IPS-NIHi7 (cell line): ENCODE data around the gene BCAP31.
"Not testable (repeated sequence)": the region's sequence is repeated elsewhere in the genome, so short reads cannot be mapped to it uniquely, and the experiment has no call there.

Experiments used
- DNase-seq: peaks from one replicate; pipeline ENCODE4 v3.0.0; 2012; ENCODE audit warnings: mixed read lengths; ENCODE audit errors: extremely low spot score

BCAP31 gene

DNA sequence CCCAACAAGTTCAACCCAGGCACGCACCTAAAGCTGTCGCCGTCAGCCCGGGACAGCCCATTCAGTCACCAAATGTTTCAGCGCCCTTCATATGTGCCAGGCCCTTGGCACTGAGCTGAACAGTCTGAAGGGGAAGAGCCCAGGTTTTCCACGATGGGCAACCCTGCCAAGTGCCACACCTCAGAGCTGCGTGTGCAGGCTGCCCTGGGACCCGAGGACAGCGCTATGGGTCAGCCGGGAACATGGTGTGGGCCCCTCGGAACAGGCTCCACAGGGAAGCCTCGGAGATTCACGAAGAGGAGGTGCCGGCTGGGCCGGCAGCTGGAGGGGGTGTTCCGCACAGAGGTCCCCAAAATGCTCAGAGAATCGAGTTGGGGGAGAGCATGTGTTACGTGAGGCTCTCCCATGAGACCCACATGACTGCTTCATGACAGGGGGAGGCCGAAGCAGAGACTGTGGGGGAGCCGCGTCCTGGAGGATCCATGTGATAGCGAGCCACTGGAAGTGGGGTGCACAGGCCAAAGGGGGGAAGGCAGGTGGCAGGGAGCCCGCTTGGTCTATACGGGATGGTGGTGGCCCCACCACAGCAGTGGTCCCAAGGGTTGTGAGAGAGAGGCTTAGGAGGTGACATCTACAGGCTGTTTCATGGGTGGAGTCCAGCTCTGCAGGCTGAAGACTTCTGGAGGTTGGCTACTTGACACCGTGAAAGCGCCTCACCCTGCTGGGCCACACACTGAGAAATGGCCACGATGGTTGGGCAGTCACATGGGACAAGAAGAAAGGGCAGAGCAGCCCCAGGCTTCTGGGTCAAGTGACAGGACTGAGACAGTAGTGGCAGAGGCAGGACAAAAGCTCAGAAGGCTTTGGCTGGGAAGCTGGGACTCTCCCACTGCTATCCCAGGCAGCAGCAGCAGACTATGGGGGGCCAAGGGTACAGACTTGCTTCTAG, 14.2 kb downstream of the BCAP31 start:
- no peak for DNase-seq

- peak; percentile 50 for DNase-seq
Measured at GRCh38 chrX:153708415-153708814, 15.8 kb downstream of the BCAP31 start.

- no peak for DNase-seq
Measured at GRCh38 chrX:153707406-153707805, 16.8 kb downstream of the BCAP31 start.

- DNase-seq: no peak
Measured at GRCh38 chrX:153706799-153707198, 17.4 kb downstream of the BCAP31 start.

DNA sequence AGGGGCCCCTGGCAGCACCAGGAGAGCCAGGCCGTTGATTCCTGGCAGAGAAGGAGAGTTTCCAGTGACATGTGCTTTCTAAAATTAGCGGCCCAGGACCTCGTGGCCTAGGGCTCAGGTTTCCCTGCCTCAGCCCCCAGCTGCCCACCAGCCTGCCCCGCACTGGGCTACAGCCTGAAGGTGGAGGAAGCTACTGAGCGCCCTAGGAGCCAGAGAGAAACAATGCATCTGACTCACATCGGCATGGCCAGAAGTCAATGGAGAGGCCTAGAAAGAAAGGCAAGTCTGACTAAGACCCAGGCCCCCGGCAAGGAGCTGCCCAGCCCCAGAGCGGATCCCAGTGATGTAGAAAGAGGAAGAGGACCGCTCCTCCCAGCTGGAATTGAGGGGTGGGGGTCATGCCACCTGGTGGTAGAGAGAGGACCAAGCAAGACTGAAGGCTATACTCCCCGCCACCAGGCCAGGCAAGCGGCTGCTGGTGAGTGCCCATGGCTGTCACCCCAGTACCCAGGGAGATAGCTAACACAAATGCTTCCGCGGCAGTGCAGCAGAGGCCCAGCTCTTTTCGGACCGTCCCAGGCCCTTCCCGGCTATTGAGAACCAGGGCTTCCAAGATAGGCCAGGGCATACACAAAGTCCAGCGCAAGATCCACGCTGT, 18.7 kb downstream of the BCAP31 start:
- DNase-seq: not testable (repeated sequence)

GRCh38 chrX:153704631-153705402, 19.4 kb downstream of the BCAP31 start:
- not testable (repeated sequence) for DNase-seq

- no peak for DNase-seq
Measured at GRCh38 chrX:153704021-153704526, 20.1 kb downstream of the BCAP31 start.

DNA sequence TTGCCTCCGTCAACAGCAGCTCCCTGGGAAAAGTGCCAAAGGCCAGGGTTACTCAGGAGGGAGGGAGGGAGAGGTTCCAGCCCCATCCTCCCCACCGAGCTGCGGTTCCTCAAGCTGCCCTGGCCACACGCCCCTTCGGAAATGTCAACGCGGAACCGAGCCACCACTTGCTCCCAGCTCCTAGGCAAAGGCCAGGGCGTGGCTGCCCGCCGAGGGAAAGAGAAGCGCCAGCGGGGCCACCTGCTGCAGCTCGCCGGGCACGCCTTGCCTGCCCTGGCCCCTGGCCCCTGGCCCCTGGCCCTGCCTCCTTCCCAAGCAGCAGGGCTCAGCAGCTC, 21.2 kb downstream of the BCAP31 start:
- no peak for DNase-seq

GRCh38 chrX:153702336-153703035, 21.7 kb downstream of the BCAP31 start:
- DNase-seq: no peak

GRCh38 chrX:153701706-153702105, 22.5 kb downstream of the BCAP31 start:
- DNase-seq: no peak

- DNase-seq: no peak
Measured at GRCh38 chrX:153700967-153701366, 23.2 kb downstream of the BCAP31 start.

DNA sequence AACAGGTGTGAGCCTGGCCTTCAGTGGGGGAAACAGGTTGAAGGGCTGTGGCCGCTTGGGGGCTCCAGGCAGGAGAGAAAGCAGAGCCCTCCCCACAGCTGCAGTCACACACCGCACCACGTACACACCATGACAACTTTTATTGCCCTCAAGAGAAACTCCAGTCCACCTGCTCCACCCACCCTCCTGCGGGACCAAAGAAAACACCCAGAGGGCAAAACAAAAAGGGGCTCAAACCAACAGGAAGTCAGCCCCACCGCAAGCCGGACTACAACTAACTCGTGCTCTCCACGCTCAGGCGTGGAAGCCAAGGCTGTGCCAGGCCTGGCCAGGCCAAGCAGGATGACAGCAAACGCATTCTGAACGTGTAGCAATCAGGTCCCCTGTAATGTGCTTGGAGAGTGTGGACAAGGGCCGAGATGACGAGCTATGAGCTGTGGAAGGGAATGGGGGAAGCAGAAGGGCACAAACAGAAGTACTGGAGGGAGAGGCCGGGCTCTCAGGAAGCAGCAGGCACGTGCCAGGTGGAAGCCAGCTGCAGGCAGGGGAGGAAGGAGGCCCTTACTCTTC, 23.7 kb downstream of the BCAP31 start:
- DNase-seq: no peak

- DNase-seq: not testable (repeated sequence)
Measured at GRCh38 chrX:153699784-153700371, 24.3 kb downstream of the BCAP31 start.

GRCh38 chrX:153699210-153699783, 24.9 kb downstream of the BCAP31 start:
- not testable (repeated sequence) for DNase-seq

DNA sequence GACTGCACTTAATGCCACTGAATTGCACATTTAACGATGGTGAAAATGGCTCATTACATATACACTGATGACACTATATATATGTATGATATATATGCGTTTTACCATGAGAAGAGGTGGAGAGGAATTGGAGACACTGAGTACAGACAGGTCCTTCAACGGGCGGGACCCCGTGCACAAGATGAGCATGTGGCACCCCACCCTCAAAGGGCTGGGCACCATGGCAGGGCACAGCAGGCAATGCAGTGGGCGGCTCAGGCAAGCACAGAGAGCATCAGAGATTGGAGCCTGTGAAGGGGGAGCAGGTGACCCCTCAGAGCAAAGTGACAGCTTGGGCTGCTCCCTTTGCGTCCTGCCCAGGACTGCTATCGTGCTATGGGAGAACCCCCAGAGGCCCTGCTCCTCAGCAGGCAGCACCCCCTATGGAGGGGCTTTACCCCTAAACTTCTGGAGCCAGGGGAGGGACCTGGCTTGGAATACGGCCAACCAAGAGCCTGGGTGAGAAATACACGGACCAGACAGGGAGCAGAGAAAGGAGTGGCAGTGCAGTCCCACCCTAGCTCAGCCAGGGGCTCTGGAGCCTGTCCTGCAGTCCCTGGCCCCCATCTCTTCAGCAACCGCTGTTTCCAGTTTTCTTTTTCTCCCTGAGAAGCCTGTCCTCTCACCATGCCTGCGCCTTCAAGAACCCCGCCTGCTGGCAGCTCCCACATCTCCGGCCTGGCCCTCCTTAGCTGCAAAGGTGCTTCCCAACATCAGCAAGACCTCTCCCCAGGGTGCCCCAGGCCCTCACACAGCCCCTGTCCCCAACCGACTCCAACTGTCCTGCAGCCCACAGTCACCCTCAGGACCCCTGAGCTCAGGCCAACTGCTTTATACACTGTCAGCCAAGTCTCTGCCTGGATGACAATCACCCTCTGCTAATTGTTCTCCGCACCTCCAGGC, 26.0 kb downstream of the BCAP31 start:
- DNase-seq: no peak

DNA sequence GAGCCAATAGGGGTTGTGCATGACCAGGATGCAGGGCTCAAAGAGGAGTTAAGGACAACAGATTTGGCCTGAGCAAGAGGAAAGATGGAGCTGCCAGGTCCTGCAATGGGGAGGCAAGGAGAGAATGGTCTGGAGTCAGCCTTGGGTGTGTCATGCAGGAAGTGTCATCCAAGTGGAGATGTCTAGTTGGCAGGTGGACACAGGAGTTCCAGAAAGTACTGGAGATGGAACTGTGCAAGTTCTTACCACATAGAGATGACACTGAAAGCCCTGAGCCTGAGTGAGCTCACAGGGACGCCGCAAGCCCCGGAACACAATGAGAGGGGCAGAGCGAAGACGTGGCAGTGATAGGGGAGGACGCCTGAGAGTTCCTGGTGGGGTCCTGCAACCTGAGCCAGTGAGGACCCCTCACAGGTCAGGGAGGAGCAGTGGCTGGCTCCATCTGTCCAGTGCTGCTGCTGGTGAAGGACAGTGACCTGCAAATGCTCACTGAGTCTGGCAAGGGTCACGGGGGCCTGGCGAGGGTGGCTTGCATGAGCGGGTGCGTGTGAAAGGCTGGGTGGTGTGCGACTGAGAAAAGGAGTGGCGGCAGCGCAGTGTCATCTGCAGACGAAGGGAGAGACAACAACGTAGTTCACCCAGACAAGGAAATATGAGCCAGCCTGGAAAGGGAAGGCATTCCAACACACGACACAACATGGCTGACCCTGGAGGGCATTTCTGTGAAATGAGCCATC, 27.0 kb downstream of the BCAP31 start:
- not testable (repeated sequence) for DNase-seq

GRCh38 chrX:153696538-153696937, 27.6 kb downstream of the BCAP31 start:
- not testable (repeated sequence) for DNase-seq

- no peak for DNase-seq
Measured at GRCh38 chrX:153696100-153696499, 28.1 kb downstream of the BCAP31 start.
